Lower leg skin (tissue), 3 donors: ENCODE results near the gene SORCS2.

Experiments used
- CTCF ChIP-seq, 3 donors: fragments of 450-650 bp; IDR thresholded peaks; one replicate each; pipeline ENCODE4 v1.5.1; 2016; ENCODE audit warnings: antibody characterized with exemption in 3 of 3, mild to moderate bottlenecking in 3 of 3, moderate library complexity in 2 of 3
- POLR2A ChIP-seq, 2 donors: fragments of 450-650 bp; IDR thresholded peaks; one replicate each; pipeline ENCODE4 v1.6.1; 2016 to 2017; ENCODE audit warnings: antibody characterized with exemption in 2 of 2, mild to moderate bottlenecking in 1 of 2, moderate library complexity in 1 of 2

- TF ChIP-seq POLR2A (IDR thresholded peaks at IDR 0.05) = no peak
- no peak for TF ChIP-seq CTCF (IDR thresholded peaks at IDR 0.05)
Observed at GRCh38 chr4:7772711-7773385, 580.5 kb downstream of the SORCS2 start.
